ENCODE measurements around the gene RASAL3.
A peak's percentile ranks its signal among the peaks of the same experiment; 100 is the strongest.
"Not testable (repeated sequence)": the region's sequence is repeated elsewhere in the genome, so short reads cannot be mapped to it uniquely, and the experiment has no call there.

RASAL3 gene

GRCh38 chr19:15473821-15474220 is 9.5 kb upstream of the RASAL3 start:
- DNase-seq (ENCODE audit: low read depth, low spot score), result not testable (repeated sequence)

- DNase-seq (ENCODE audit: low read depth, low spot score), result no peak
Observed at GRCh38 chr19:15471639-15472101, 7.3 kb upstream of the RASAL3 start.

- DNase-seq (ENCODE audit: low read depth, low spot score), result no peak
Observed at GRCh38 chr19:15469513-15470297, 5.4 kb upstream of the RASAL3 start.

GRCh38 chr19:15468675-15469512 is 4.5 kb upstream of the RASAL3 start:
- DNase-seq (ENCODE audit: low read depth, low spot score), result no peak

- no peak for DNase-seq (ENCODE audit: low read depth, low spot score)
Observed at GRCh38 chr19:15467734-15468214, 3.4 kb upstream of the RASAL3 start.

GRCh38 chr19:15466851-15467733 is 2.7 kb upstream of the RASAL3 start:
- DNase-seq (ENCODE audit: low read depth, low spot score), result no peak

GRCh38 chr19:15463861-15464371 is 428 bp downstream of the RASAL3 start:
- no peak for DNase-seq (ENCODE audit: low read depth, low spot score)

- no peak for DNase-seq (ENCODE audit: low read depth, low spot score)
Observed at GRCh38 chr19:15461694-15462093, 2.6 kb downstream of the RASAL3 start.

GRCh38 chr19:15457701-15458484 is 6.5 kb downstream of the RASAL3 start:
- no peak for DNase-seq (ENCODE audit: low read depth, low spot score)

GRCh38 chr19:15456871-15457700 is 7.3 kb downstream of the RASAL3 start:
- DNase-seq (ENCODE audit: low read depth, low spot score), result no peak

- DNase-seq (ENCODE audit: low read depth, low spot score), result no peak
Observed at GRCh38 chr19:15456441-15456840, 7.9 kb downstream of the RASAL3 start.

- DNase-seq (ENCODE audit: low read depth, low spot score), result no peak
Observed at GRCh38 chr19:15455996-15456395, 8.3 kb downstream of the RASAL3 start.

GRCh38 chr19:15453906-15454860 is 10.2 kb downstream of the RASAL3 start:
- DNase-seq (ENCODE audit: low read depth, low spot score), result no peak

- no peak for DNase-seq (ENCODE audit: low read depth, low spot score)
Observed at GRCh38 chr19:15453091-15453578, 11.2 kb downstream of the RASAL3 start.

- peak; percentile 77 for DNase-seq (ENCODE audit: low read depth, low spot score)
Observed at GRCh38 chr19:15452111-15453047, 12.0 kb downstream of the RASAL3 start.

GRCh38 chr19:15450528-15450890 is 13.8 kb downstream of the RASAL3 start:
- no peak for DNase-seq (ENCODE audit: low read depth, low spot score)
